Measurements from ENCODE around the gene WASF2. TPM values are rescaled to one million over a fixed set of nuclear protein-coding genes. Genes with fewer than 3 reads are reported as not detected.
"Not testable (repeated sequence)": the region's sequence is repeated elsewhere in the genome, so short reads cannot be mapped to it uniquely, and the experiment has no call there.

Gene WASF2
- polyA plus RNA-seq, 1 donor from 2014 or later, result 2.5 TPM

DNA sequence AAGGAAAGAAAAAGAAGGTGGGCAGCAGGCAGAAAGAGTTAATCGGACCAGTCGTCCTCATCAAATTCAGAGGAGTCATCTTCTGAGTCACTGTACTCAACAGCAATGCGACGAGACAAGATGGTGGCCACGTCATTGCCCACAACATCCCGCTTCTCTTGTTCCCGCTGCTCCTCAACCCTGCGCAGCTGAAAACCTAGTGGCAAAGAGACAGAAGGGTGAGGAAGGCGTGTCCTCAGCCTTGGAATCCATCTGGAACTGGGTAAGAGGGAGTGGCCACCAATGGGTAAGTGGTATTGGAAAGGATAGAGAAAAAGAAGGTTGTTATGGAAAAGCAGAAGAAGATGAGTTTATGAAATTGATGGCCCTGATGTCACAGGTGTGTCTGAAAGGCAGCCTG, 81.8 kb downstream of the WASF2 start:
- H3K27ac ChIP-seq (ENCODE audit: low read length), result no peak overlapping the region
- no peaks in the 10 kb centered on the region for H4K20me1 ChIP-seq (ENCODE audit: insufficient read depth)
- no peaks in the 10 kb centered on the region for H3K9me2 ChIP-seq (ENCODE audit: insufficient read depth, low read length)
- no peak overlapping the region for H3K4me2 ChIP-seq (ENCODE audit: low read length)
- H3F3A ChIP-seq (ENCODE audit: insufficient read depth, low read length, poor library complexity, severe bottlenecking), result no peaks in the 10 kb centered on the region
- H3K4me3 ChIP-seq (ENCODE audit: low read length), result no peak overlapping the region
- TF ChIP-seq MXI1 (conservative IDR thresholded peaks at IDR 0.05; ENCODE audit: poor library complexity, severe bottlenecking) (no peak), POLR2AphosphoS5 (IDR thresholded peaks at IDR 0.05) (no peak), REST (IDR thresholded peaks at IDR 0.05; ENCODE audit: borderline replicate concordance) (no peak), TAF1 (IDR thresholded peaks at IDR 0.05; ENCODE audit: low read depth) (no peak), EZH2 (IDR thresholded peaks at IDR 0.05; ENCODE audit: borderline replicate concordance, insufficient read depth, low read length, poor library complexity, severe bottlenecking) (no peak), EP300 (conservative IDR thresholded peaks at IDR 0.05; ENCODE audit: poor library complexity, severe bottlenecking) (no peak), RAD21 (conservative IDR thresholded peaks at IDR 0.05) (no peak), SMC3 (conservative IDR thresholded peaks at IDR 0.05; ENCODE audit: poor library complexity) (no peak)
- TF ChIP-seq, protein P1, sequence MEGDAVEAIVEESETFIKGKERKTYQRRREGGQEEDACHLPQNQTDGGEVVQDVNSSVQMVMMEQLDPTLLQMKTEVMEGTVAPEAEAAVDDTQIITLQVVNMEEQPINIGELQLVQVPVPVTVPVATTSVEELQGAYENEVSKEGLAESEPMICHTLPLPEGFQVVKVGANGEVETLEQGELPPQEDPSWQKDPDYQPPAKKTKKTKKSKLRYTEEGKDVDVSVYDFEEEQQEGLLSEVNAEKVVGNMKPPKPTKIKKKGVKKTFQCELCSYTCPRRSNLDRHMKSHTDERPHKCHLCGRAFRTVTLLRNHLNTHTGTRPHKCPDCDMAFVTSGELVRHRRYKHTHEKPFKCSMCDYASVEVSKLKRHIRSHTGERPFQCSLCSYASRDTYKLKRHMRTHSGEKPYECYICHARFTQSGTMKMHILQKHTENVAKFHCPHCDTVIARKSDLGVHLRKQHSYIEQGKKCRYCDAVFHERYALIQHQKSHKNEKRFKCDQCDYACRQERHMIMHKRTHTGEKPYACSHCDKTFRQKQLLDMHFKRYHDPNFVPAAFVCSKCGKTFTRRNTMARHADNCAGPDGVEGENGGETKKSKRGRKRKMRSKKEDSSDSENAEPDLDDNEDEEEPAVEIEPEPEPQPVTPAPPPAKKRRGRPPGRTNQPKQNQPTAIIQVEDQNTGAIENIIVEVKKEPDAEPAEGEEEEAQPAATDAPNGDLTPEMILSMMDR (IDR thresholded peaks at IDR 0.05; ENCODE audit: poor library complexity, severe bottlenecking), result no peak
- no peaks in the 10 kb centered on the region for H3K9me3 ChIP-seq (ENCODE audit: low read length)
- H3K79me2 ChIP-seq (replicated peaks; ENCODE audit: insufficient read depth, low read length), result no peaks in the 10 kb centered on the region
- peaks cover 4% of the 10 kb centered on the region for H3K36me3 ChIP-seq (ENCODE audit: insufficient read depth, low read length)
- no peak overlapping the region for H3K9ac ChIP-seq (ENCODE audit: low read length)
- H2AFZ ChIP-seq (ENCODE audit: low read depth, low read length), result no peak overlapping the region
- H3K27me3 ChIP-seq (ENCODE audit: insufficient read depth, low read depth, low read length), result no peaks in the 10 kb centered on the region

DNA sequence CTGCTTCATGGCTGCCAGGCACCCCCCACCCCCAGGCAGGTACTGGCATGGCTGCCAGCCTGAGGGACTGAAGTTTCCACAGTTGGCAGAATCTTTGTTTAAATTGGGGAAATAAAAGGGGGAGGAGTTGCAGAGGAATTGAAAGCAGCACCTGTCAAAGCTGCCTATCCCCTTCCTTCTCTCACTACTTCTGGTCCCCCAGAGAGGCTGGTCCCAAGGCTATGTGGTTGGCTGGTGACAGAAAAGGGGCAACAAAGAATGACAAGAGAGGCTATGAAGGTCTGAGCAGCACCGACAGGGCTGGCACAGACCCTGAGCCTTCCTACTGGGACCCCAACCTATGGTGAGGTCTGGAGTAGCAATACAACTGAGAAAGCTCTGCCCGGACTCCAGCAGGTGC, 83.2 kb downstream of the WASF2 start:
- not testable (repeated sequence) for H4K20me1 ChIP-seq (ENCODE audit: insufficient read depth); H2AFZ ChIP-seq (ENCODE audit: low read depth, low read length); H3K27me3 ChIP-seq (ENCODE audit: insufficient read depth, low read depth, low read length); H3K9ac ChIP-seq (ENCODE audit: low read length); H3K9me2 ChIP-seq (ENCODE audit: insufficient read depth, low read length); H3K4me2 ChIP-seq (ENCODE audit: low read length); H3K79me2 ChIP-seq (replicated peaks; ENCODE audit: insufficient read depth, low read length); H3K36me3 ChIP-seq (ENCODE audit: insufficient read depth, low read length); H3F3A ChIP-seq (ENCODE audit: insufficient read depth, low read length, poor library complexity, severe bottlenecking); H3K9me3 ChIP-seq (ENCODE audit: low read length); H3K4me3 ChIP-seq (ENCODE audit: low read length)
- peak overlapping the region; percentile 56 for H3K27ac ChIP-seq (ENCODE audit: low read length)

DNA sequence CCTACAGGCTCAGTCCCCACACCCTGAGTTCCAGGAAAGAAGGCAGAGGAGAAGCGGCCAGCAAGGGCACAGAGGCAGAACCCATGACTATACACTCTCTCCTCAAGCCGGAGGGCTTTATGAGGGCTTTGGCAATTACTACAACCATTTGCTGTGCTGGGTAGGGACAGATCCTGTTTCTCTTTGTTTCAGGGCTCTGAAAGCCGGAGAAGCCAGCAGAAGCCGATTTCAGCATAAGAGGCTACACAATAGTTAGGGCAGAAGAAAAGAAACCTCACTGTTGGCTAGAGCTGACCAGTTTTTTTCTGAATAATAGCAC, 83.6 kb downstream of the WASF2 start:
- Histone ChIP-seq H3K36me3 (ENCODE audit: insufficient read depth, low read length) (peaks cover 4% of the 10 kb centered on the region), H3K4me3 (ENCODE audit: low read length) (no peak overlapping the region)

More for the DNA sequence above, 83.6 kb downstream of the WASF2 start:
- Histone ChIP-seq H3F3A (ENCODE audit: insufficient read depth, low read length, poor library complexity, severe bottlenecking) (no peaks in the 10 kb centered on the region), H3K27me3 (ENCODE audit: insufficient read depth, low read depth, low read length) (no peaks in the 10 kb centered on the region), H3K9me3 (ENCODE audit: low read length) (no peaks in the 10 kb centered on the region), H3K27ac (ENCODE audit: low read length) (peak overlapping the region; percentile 56), H3K4me2 (ENCODE audit: low read length) (no peak overlapping the region), H3K9me2 (ENCODE audit: insufficient read depth, low read length) (no peaks in the 10 kb centered on the region), H2AFZ (ENCODE audit: low read depth, low read length) (no peak overlapping the region), H4K20me1 (ENCODE audit: insufficient read depth) (no peaks in the 10 kb centered on the region), H3K9ac (ENCODE audit: low read length) (peak overlapping the region; percentile 45), H3K79me2 (replicated peaks; ENCODE audit: insufficient read depth, low read length) (no peaks in the 10 kb centered on the region)
- TF ChIP-seq EP300 (conservative IDR thresholded peaks at IDR 0.05; ENCODE audit: poor library complexity, severe bottlenecking) (no peak), SMC3 (conservative IDR thresholded peaks at IDR 0.05; ENCODE audit: poor library complexity) (no peak), MXI1 (conservative IDR thresholded peaks at IDR 0.05; ENCODE audit: poor library complexity, severe bottlenecking) (no peak), EZH2 (IDR thresholded peaks at IDR 0.05; ENCODE audit: borderline replicate concordance, insufficient read depth, low read length, poor library complexity, severe bottlenecking) (no peak), TAF1 (IDR thresholded peaks at IDR 0.05; ENCODE audit: low read depth) (no peak)
